K562 (cell line): Measurements from ENCODE around the gene MTERF4. TPM values are rescaled to one million over a fixed set of nuclear protein-coding genes. Genes with fewer than 3 reads are reported as not detected.

Experiments
- ATAC-seq: fragments of 200-7000 bp; cut with Tn5 transposase; 3 replicates; pipeline ENCODE4 v1.9.1; 2020; ENCODE audit warnings: moderate library complexity
- BruUV-seq: library from RNA; stranded (reverse); fragments of 400-500 nt; replicated peaks from 2 replicates; lab custom pipeline; 2021; lab: Mats Ljungman, UMichigan
- CTCF ChIA-PET: fragments of 300-600 bp; formaldehyde crosslinking; extraction: SDS; loops from one replicate; lab custom pipeline; 2021; ENCODE audit warnings: low intra/inter-chr PET ratio; lab: Yijun Ruan, JAX
- POLR2A ChIA-PET: fragments of 300-600, 350-650 bp; sonication (Branson Sonifier 250); formaldehyde crosslinking; extraction: SDS; loops from one replicate; lab custom pipeline; 2021; ENCODE audit warnings: antibody characterized with exemption, inconsistent platforms; lab: Yijun Ruan, JAX
- DNase-seq, 4 experiments: peaks; one replicate each; pipeline versions ENCODE4 v3.0.0 to v3.0.0-alpha.2; 2011 to 2018; ENCODE audit warnings: low spot score in 3 of 4, mixed read lengths in 3 of 4; ENCODE audit errors: extremely low read depth in 1 of 4
- FAIRE-seq: peaks from 2 replicates; lab custom pipeline; 2011; peaks lifted over from hg19 to GRCh38; lab: Jason Lieb, UNC
- H2AFZ ChIP-seq: 2 replicates; pipeline ENCODE4 v1.6.0; 2011; ENCODE audit warnings: low read depth, low read length, control low read depth, inconsistent platforms
- H3K27ac ChIP-seq: fragments of 200-600 bp; 3 replicates; pipeline ENCODE4 v1.8.0; 2011; ENCODE audit warnings: low read depth, mild to moderate bottlenecking, control low read depth, inconsistent platforms, low read length, moderate library complexity, mixed read lengths; ENCODE audit errors: extremely low read depth
- H3K27me3 ChIP-seq, 2 experiments: fragments of 300-600 bp in 1 of 2; 2 replicates in 1 of 2; 3 replicates in 1 of 2; pipeline versions ENCODE4 v1.6.0 to v1.8.0; 2011; ENCODE audit warnings: inconsistent platforms in 2 of 2, low read length in 2 of 2, mild to moderate bottlenecking in 1 of 2, mixed read lengths in 1 of 2, moderate library complexity in 1 of 2; ENCODE audit not compliant: control insufficient read depth in 2 of 2, insufficient read depth in 2 of 2
- H3K36me3 ChIP-seq: fragments of 300-600 bp; 3 replicates; pipeline ENCODE4 v1.8.0; 2011; ENCODE audit warnings: mild to moderate bottlenecking, low read length, inconsistent platforms; ENCODE audit not compliant: control insufficient read depth, insufficient read depth
- H3K4me1 ChIP-seq, 2 experiments: fragments of 200-600 bp in 1 of 2; replicated peaks in 1 of 2; 2 replicates in 1 of 2; 3 replicates in 1 of 2; pipeline versions ENCODE4 v1.5.1 to v1.8.0; 2011; ENCODE audit warnings: inconsistent platforms in 2 of 2, low read length in 2 of 2, mild to moderate bottlenecking in 1 of 2, mixed read lengths in 1 of 2, moderate library complexity in 1 of 2; ENCODE audit not compliant: control insufficient read depth in 2 of 2, insufficient read depth in 2 of 2
- H3K4me2 ChIP-seq: 2 replicates; pipeline ENCODE4 v1.6.1; 2011; ENCODE audit warnings: low read length, control low read depth, inconsistent platforms, mixed read lengths; ENCODE audit not compliant: insufficient read depth
- H3K4me3 ChIP-seq: fragments of 200-600 bp; sonication (generic), shearing (Covaris generic); 2 replicates; pipeline ENCODE4 v1.5.1; 2016; ENCODE audit warnings: control low read depth, inconsistent platforms
- H3K79me2 ChIP-seq: fragments of 200-600 bp; 3 replicates; pipeline ENCODE4 v1.8.0; 2011; ENCODE audit warnings: low read length, inconsistent platforms; ENCODE audit not compliant: control insufficient read depth, insufficient read depth
- H3K9ac ChIP-seq, 2 experiments: 2 replicates each; pipeline versions ENCODE4 v1.6.0 to v1.6.1; 2011; ENCODE audit warnings: low read depth in 2 of 2, low read length in 2 of 2, control low read depth in 1 of 2, inconsistent platforms in 1 of 2, mild to moderate bottlenecking in 1 of 2, mixed read lengths in 1 of 2; ENCODE audit not compliant: insufficient read depth in 1 of 2
- H3K9me1 ChIP-seq: one replicate; pipeline ENCODE4 v1.6.0; 2011; ENCODE audit warnings: inconsistent platforms, mild to moderate bottlenecking, low read length, moderate library complexity; ENCODE audit not compliant: control insufficient read depth, insufficient read depth
- H3K9me3 ChIP-seq: replicated peaks from 2 replicates; pipeline ENCODE4 v1.5.1; 2011; ENCODE audit warnings: low read depth, low read length, inconsistent platforms; ENCODE audit not compliant: control insufficient read depth, insufficient read depth
- H4K20me1 ChIP-seq: replicated peaks from 2 replicates; pipeline ENCODE4 v1.6.1; 2011; ENCODE audit warnings: low read length, inconsistent platforms, mixed read lengths; ENCODE audit not compliant: control insufficient read depth, insufficient read depth
- BMI1 ChIP-seq: fragments of 150-350 bp; IDR thresholded peaks from 2 replicates; pipeline ENCODE4 v1.6.1; 2014; ENCODE audit warnings: low read length
- CBFA2T3 ChIP-seq: fragments of 450-650 bp; IDR thresholded peaks from 2 replicates; pipeline ENCODE4 v1.6.1; 2017
- DLX4 ChIP-seq: fragments of 250-450 bp; sonication (Bioruptor Pico); IDR thresholded peaks from 2 replicates; pipeline ENCODE4 v1.6.1; 2021; ENCODE audit warnings: mild to moderate bottlenecking
- GTF2A2 ChIP-seq: IDR thresholded peaks from 2 replicates; pipeline ENCODE4 v1.6.1; 2016; ENCODE audit warnings: mild to moderate bottlenecking, missing genetic modification characterization, missing compliant biosample characterization
- HNRNPH1 ChIP-seq: fragments of 200-400 bp; formaldehyde crosslinking; optimal IDR thresholded peaks from 2 replicates; pipeline ENCODE3; 2017; ENCODE audit warnings: low read depth, mild to moderate bottlenecking, low read length, moderate library complexity
- HNRNPL ChIP-seq: fragments of 200-400 bp; formaldehyde crosslinking; IDR thresholded peaks from 2 replicates; pipeline ENCODE4 v1.6.1; 2017; ENCODE audit warnings: low read depth, mild to moderate bottlenecking, low read length
- KAT8 ChIP-seq: fragments of 450-650 bp; IDR thresholded peaks from 2 replicates; pipeline ENCODE4 v1.6.1; 2016; ENCODE audit warnings: low read depth, mild to moderate bottlenecking
- NFATC3 ChIP-seq: fragments of 450-650 bp; IDR thresholded peaks from 2 replicates; pipeline ENCODE4 v1.6.1; 2017; ENCODE audit warnings: mild to moderate bottlenecking
- RAD51 ChIP-seq: fragments of 450-650 bp; IDR thresholded peaks from 2 replicates; pipeline ENCODE4 v1.7.1; 2016; ENCODE audit warnings: low read depth, mild to moderate bottlenecking, borderline replicate concordance
- WHSC1 ChIP-seq: IDR thresholded peaks from one replicate; pipeline ENCODE4 v1.6.1; 2012; ENCODE audit warnings: low read length, control low read depth, inconsistent platforms
- YBX1 ChIP-seq: fragments of 450-650 bp; IDR thresholded peaks from 2 replicates; pipeline ENCODE4 v1.7.1; 2016; ENCODE audit warnings: mild to moderate bottlenecking
- ZC3H4 ChIP-seq: sonication (generic); formaldehyde crosslinking; IDR thresholded peaks from 2 replicates; pipeline ENCODE4 v1.9.0; 2021; ENCODE audit warnings: missing genetic modification reagents, borderline replicate concordance
- ZFP36 ChIP-seq: fragments of 150-350 bp; IDR thresholded peaks from 2 replicates; pipeline ENCODE4 v1.6.1; 2018; ENCODE audit warnings: low read length, low read depth; ENCODE audit not compliant: partially characterized antibody
- ZNF23 ChIP-seq: fragments of 250-450 bp; sonication (Bioruptor Pico); IDR thresholded peaks from 2 replicates; pipeline ENCODE4 v1.4.0; 2020; ENCODE audit warnings: mild to moderate bottlenecking
- ZNF280A ChIP-seq: fragments of 450-650 bp; IDR thresholded peaks from 2 replicates; pipeline ENCODE4 v1.6.1; 2018; ENCODE audit warnings: mild to moderate bottlenecking, low read depth; ENCODE audit not compliant: partially characterized antibody
- ZNF316 ChIP-seq: fragments of 450-650 bp; IDR thresholded peaks from 2 replicates; pipeline ENCODE4 v1.6.1; 2016
- ZNF395 ChIP-seq: fragments of 200-800 bp; sonication (Bioruptor generic); IDR thresholded peaks from 2 replicates; pipeline ENCODE4 v1.6.1; 2017; ENCODE audit warnings: missing genetic modification characterization, missing compliant biosample characterization
- WGBS: fragments of 100-300 bp; shearing (Covaris generic); methylation state at CpG from one replicate; pipeline ENCODE4 v1.1.6; 2016; ENCODE audit warnings: low coverage, mixed read lengths; ENCODE audit not compliant: insufficient coverage; ENCODE audit errors: missing lambda C conversion rate; 5-methylcytosine and 5-hydroxymethylcytosine counted together
- in situ Hi-C: fragments of 300-500 bp; cut with MboI; formaldehyde crosslinking; loops from 4 replicates; pipeline ENCODE4 v1.15.0; 2018; ENCODE audit warnings: inconsistent platforms, mixed read lengths
- intact Hi-C: fragments of 100-400 bp; cut with micrococcal nuclease; formaldehyde crosslinking; loops from 2 replicates; pipeline ENCODE4 v1.14.2; 2022
- polyA plus RNA-seq, 8 experiments: library from polyadenylated mRNA; depleted of rRNA in 4 of 8; stranded (reverse) in 5 of 8; unstranded in 3 of 8; fragments of >200 nt; fragmentation: Nextera tagmentation in 2 of 8; fragmentation: Illumina TruSeq in 1 of 8; extraction: Ambion mirVana in 2 of 8; extraction: Trizol in 1 of 8; gene quantifications; 2 replicates each; pipeline versions ENCODE4 v1.2.1 to v1.2.3, GENCODE V29; 2011 to 2014; ENCODE audit warnings: inconsistent platforms in 1 of 8, missing spikeins in 1 of 8
- total RNA-seq, 7 experiments: library from RNA; depleted of rRNA in 6 of 7; stranded (reverse); fragments of >200 nt in 6 of 7; fragmentation: Illumina TruSeq in 2 of 7; extraction: Trizol in 2 of 7; gene quantifications; 2 replicates each; pipeline versions ENCODE4 v1.2.1 to v1.2.3, GENCODE V29; 2011 to 2021; ENCODE audit warnings: low replicate concordance in 1 of 7

MTERF4 gene
- total and polyA plus RNA-seq, 9 of the 15 experiments (the other 6 are each of a cell fraction or from before 2014, with no cell fraction given), result 15.3 to 29.6 (median 21.2) TPM

GRCh38 chr2:241064802-241065354 is 37.2 kb downstream of the MTERF4 start:
- 8% methylated on average over 14 of the region's 23 CpGs for WGBS

More at GRCh38 chr2:241064802-241065354, 37.2 kb downstream of the MTERF4 start:
- ChIA-PET CTCF (no interaction called here), POLR2A (interaction anchor here (1.1 kb wide), 1 partner anchor 14 kb away, joined by 4 read pairs; no protein-coding TSS in a partner anchor)
- BruUV-seq, result no TSS peak
- no peak overlapping the region for H2AFZ ChIP-seq
- H3K9me3 ChIP-seq, result no peaks in the 10 kb centered on the region
- peaks cover 5 to 63% of the 10 kb centered on the region in 2 experiments; a peak in 3 of 5 replicates for H3K27me3 ChIP-seq
- H3K4me3 ChIP-seq, result no peak overlapping the region
- 0 out of 2 replicates have a peak, but pooled peaks cover 3% of the 10 kb centered on the region for H4K20me1 ChIP-seq
- no peak for TF ChIP-seq KAT8
- no peak for TF ChIP-seq BMI1
- TF ChIP-seq ZNF280A, result no peak
- no peak for TF ChIP-seq ZNF316
- no peak for TF ChIP-seq HNRNPL
- no peak for TF ChIP-seq NFATC3
- no peak for TF ChIP-seq DLX4 (CRISPR knock-in tag)
- TF ChIP-seq HNRNPH1, result no peak
- TF ChIP-seq ZNF23 (CRISPR knock-in tag), result no peak
- no peak for TF ChIP-seq YBX1
- TF ChIP-seq ZNF395 (CRISPR knock-in tag), result no peak
- TF ChIP-seq ZFP36, result no peak
- TF ChIP-seq RAD51, result no peak
- TF ChIP-seq GTF2A2 (tag), result no peak
- TF ChIP-seq CBFA2T3, result no peak
- no peak for TF ChIP-seq ZC3H4 (CRISPR knock-in tag)
- TF ChIP-seq WHSC1, result no peak
- no peak overlapping the region for H3K4me2 ChIP-seq
- in situ Hi-C loops, result no loop called here
- peaks cover 0 to 28% of the 10 kb centered on the region in 2 experiments; a peak in 2 of 5 replicates for H3K4me1 ChIP-seq
- no peak overlapping the region for H3K9ac ChIP-seq
- H3K36me3 ChIP-seq, result no peaks in the 10 kb centered on the region
- ATAC-seq, result no peak
- H3K79me2 ChIP-seq, result no peaks in the 10 kb centered on the region
- no peak overlapping the region for H3K27ac ChIP-seq
- no peak for DNase-seq
- no peak for FAIRE-seq
- intact Hi-C loops, result no loop called here
- no peaks in the 10 kb centered on the region for H3K9me1 ChIP-seq
